BJ (cell line): ENCODE measurements around the gene PTX4. TPM values are rescaled to one million over a fixed set of nuclear protein-coding genes. Genes with fewer than 3 reads are reported as not detected.

Experiments used
- CTCF ChIA-PET: fragments of 350-600 bp; formaldehyde crosslinking; extraction: SDS; loops from one replicate; lab custom pipeline; 2021; ENCODE audit warnings: antibody characterized with exemption, inconsistent platforms; lab: Yijun Ruan, JAX
- POLR2A ChIA-PET: fragments of 300-600 bp; sonication (Branson Sonifier 250); formaldehyde crosslinking; extraction: SDS; loops from one replicate; lab custom pipeline; 2021; ENCODE audit warnings: antibody characterized with exemption; lab: Charles Lee
- DNase-seq: peaks from one replicate; pipeline ENCODE4 v3.0.0-alpha.2; 2011; ENCODE audit warnings: low read depth
- H3K27me3 ChIP-seq: 2 replicates; pipeline ENCODE4 v1.6.0; 2011; ENCODE audit warnings: low read length; ENCODE audit not compliant: control insufficient read depth, insufficient read depth
- H3K36me3 ChIP-seq: 2 replicates; pipeline ENCODE4 v1.5.1; 2011; ENCODE audit warnings: low read length; ENCODE audit not compliant: control insufficient read depth, insufficient read depth
- H3K4me3 ChIP-seq: 2 replicates; pipeline ENCODE4 v1.5.1; 2011; ENCODE audit warnings: low read depth, mild to moderate bottlenecking, control low read depth, low read length
- polyA plus RNA-seq: library from polyadenylated mRNA; depleted of rRNA; stranded (reverse); fragments of >200 nt; gene quantifications from 2 replicates; pipeline ENCODE4 v1.2.3, GENCODE V29; 2011
- TF ChIP-seq, protein P1 (sequence below): IDR thresholded peaks from 2 replicates; pipeline ENCODE4 v1.5.1; 2011; ENCODE audit warnings: low read depth, mild to moderate bottlenecking, control low read depth, inconsistent platforms, low read length, moderate library complexity; ENCODE audit not compliant: insufficient read depth

PTX4 gene
- polyA plus RNA-seq, 1 experiment = not detected

DNA sequence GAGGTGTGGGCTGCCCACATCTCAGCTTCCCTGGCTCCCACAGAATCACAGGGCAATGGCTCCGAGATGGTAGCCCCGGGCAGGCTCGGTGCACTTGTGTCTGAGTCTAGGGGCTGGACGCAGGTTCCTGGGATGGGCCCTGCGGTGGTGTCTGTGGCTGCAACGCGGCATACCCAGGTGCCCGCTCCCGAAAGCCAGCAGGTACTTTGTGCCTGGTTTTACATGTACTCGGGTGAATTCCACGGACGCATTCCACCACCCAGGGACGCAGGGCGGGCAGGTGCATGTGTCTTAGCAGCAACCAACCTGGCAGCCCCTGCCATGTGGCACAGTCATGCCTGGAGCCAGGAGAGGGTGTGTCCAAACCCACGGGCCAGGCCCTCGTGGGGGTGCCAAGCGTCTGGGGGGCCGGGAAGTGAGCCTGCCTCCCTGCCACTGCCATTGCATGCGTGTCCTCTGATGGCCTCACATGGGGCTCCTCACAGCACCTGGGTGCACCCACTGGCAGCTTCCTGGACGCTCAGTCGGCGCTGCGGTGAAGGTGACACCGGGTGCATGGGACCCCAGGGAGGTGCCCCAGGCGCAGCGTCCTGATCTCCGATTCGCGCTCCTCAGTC lies 40.3 kb upstream of the PTX4 start:
- CTCF ChIA-PET = interaction anchor here (0.7 to 1.0 kb wide), 2 partner anchors 10 to 82 kb away, joined by 3 read pairs; no protein-coding TSS in a partner anchor

DNA sequence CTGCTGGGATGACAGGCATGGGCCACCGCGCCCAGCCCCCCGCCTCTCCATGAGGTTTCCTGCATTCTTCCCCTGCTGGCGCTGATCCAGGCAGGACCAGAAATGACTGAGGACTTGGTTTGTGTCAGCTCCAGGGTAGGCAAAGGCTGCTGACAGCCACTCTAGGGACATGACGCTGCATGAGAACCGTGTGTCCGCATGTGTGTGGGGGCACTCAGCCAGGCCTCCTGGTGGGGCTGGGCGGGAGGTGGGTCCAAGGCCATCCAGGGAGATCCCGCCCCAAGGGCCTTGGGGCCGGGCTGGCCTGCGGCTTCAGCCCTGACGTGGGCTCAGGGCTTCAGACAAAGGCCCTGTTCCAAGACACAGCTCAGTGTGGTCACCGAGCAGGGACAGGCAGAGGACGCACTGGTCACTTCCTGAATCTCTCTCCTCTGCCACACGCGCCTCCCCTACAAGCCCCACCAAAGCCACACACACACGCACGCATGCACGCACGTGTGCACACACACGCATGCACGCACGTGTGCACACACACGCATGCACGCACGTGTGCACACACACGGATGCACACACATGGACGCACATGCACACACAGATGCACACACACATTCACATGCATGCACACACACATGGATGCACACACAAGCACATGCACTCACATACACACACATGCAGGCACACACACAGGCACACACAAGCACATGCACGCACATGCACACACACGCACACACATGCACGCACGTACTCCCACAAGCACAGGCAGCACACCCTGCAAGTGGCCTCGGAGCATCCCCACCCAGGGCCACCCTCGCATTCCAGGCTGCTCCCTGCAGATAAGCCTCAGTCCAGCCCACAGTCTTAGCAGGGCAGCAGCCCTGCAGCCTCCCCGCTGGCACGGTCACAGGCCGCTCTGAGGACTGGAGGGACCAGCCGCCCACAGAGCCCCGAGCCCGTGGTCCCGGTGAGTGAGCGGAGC lies 39.4 kb upstream of the PTX4 start:
- H3K36me3 ChIP-seq = no peaks in the 10 kb centered on the region; the same call in 1 of the 2 replicates
- DNase-seq = no peak
- no peaks in the 10 kb centered on the region for H3K27me3 ChIP-seq
- no peak overlapping the region for H3K4me3 ChIP-seq
- TF ChIP-seq, protein P1, sequence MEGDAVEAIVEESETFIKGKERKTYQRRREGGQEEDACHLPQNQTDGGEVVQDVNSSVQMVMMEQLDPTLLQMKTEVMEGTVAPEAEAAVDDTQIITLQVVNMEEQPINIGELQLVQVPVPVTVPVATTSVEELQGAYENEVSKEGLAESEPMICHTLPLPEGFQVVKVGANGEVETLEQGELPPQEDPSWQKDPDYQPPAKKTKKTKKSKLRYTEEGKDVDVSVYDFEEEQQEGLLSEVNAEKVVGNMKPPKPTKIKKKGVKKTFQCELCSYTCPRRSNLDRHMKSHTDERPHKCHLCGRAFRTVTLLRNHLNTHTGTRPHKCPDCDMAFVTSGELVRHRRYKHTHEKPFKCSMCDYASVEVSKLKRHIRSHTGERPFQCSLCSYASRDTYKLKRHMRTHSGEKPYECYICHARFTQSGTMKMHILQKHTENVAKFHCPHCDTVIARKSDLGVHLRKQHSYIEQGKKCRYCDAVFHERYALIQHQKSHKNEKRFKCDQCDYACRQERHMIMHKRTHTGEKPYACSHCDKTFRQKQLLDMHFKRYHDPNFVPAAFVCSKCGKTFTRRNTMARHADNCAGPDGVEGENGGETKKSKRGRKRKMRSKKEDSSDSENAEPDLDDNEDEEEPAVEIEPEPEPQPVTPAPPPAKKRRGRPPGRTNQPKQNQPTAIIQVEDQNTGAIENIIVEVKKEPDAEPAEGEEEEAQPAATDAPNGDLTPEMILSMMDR = no peak
- CTCF ChIA-PET = no interaction called here
- POLR2A ChIA-PET = no interaction called here

More for the DNA sequence above, 40.3 kb upstream of the PTX4 start:
- no peak for DNase-seq
- H3K36me3 ChIP-seq = no peaks in the 10 kb centered on the region
- TF ChIP-seq, protein P1 = no peak
- no peaks in the 10 kb centered on the region for H3K27me3 ChIP-seq
- H3K4me3 ChIP-seq = no peak overlapping the region
- POLR2A ChIA-PET = no interaction called here

DNA sequence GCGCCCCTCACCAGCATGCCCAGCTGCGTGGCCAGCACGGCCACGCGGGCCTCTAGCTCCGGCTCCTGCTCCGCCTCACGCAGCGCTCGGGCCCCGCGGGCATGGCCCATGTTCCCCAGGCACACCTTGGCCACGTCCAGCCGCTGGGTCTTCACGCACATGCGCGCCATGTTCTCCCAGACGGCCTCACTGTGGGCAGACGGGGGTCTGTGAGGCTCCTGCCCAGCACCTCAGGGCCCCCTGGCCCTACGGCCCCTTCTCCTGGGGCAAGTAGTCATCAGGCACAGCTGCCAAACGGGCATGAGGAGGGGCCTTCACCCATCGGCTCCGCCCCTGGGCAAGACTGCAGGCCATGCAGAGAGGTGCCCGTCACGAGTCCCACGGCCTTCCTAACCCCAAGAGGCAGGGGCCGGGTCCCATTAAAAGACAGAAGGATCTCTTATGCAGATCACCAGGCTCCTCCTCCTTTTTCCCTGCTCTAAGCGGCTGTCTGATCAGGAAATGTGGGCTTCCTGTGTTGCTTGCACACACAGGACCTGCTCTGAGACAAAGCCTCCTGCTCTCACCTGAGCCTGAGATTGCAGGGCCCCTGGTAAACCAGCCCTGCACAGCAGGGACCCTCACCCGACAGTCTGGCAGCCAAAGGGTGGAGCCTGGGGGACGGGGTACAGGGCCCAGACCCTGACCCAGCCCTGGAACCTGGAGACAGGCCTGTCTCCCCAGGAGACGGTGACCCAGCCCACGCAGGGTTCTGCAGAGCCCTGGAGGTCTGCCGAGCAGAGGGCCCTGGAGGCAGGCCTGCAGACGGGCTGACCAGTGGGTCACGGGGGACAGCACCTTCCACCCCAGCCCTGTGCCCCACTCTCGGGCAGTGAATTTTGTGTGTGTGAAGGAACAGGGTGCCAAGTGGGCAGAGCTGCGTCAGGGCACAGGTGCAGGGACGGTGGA lies 38.1 kb upstream of the PTX4 start:
- ChIA-PET CTCF (no interaction called here), POLR2A (no interaction called here)
- TF ChIP-seq, protein P1 = no peak
- Histone ChIP-seq H3K27me3 (no peaks in the 10 kb centered on the region), H3K36me3 (no peaks in the 10 kb centered on the region; the same call in 1 of the 2 replicates), H3K4me3 (no peak overlapping the region)
- DNase-seq = no peak

DNA sequence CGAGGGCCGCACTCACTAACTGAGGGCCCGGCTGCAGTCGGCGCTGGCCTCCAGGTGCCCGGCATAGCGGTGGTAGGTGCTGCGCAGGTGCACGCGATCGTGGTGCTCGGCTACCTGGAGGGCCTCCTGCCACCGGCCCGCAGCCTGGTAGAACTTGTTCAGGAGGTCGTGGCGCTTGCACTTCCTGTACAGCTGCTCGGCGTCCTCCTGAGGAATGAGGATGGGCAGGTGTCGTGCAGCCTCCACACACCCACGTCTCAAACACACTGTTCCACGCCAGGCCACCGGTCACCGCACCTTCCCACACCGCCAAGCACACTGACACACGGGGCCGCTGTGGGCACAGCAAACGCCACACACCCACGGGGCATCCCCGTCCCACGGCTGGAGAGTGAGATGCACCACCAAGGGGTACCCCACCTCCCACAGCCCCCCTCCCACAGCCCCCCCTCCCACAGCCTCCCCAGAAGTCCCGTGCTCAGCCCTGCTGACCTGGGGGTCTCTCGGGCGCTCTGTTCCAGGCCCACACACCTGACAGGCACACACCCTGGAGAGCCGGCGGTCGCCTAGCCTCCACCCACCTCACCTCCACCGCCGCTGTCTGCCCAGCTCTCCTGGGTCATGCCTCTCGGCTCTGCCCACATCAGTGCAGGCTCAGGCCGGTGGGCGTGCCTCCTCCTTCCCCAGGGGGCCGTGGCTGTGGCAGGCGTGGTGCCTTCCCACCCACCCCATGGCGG lies 37.3 kb upstream of the PTX4 start:
- Histone ChIP-seq H3K36me3 (no peaks in the 10 kb centered on the region; the same call in 1 of the 2 replicates), H3K4me3 (no peak overlapping the region), H3K27me3 (no peaks in the 10 kb centered on the region)
- TF ChIP-seq, protein P1 = no peak
- DNase-seq = no peak
- ChIA-PET POLR2A (no interaction called here), CTCF (no interaction called here)
